Body of pancreas (tissue), 4 donors: ENCODE data around the gene C1orf35. TPM values are rescaled to one million over a fixed set of nuclear protein-coding genes. Genes with fewer than 3 reads are reported as not detected.

Source experiments
- ATAC-seq: fragments of 150-250 bp; one replicate; pipeline ENCODE4 v1.9.1; 2016
- DNase-seq, 4 donors: peaks; one replicate each; pipeline ENCODE4 v3.0.0-alpha.2; 2019
- H3K27ac ChIP-seq, 4 donors: fragments of 200-600 bp; sonication (generic); 1 replicate in 3 of 4; 2 replicates in 1 of 4; pipeline versions ENCODE4 v1.5.1 to v1.6.1; 2016 to 2019; ENCODE audit warnings: mild to moderate bottlenecking in 1 of 4, mixed read lengths in 1 of 4, moderate library complexity in 1 of 4
- H3K27me3 ChIP-seq, 2 donors: fragments of 200-600 bp; sonication (generic); one replicate each; pipeline ENCODE4 v1.6.0; 2016; ENCODE audit warnings: mild to moderate bottlenecking in 1 of 2
- H3K36me3 ChIP-seq, 2 donors: fragments of 200-600 bp; sonication (generic); replicated peaks in 1 of 2; 2 replicates each; pipeline ENCODE4 v1.5.1; 2016; ENCODE audit warnings: low read depth in 2 of 2; ENCODE audit not compliant: insufficient read depth in 1 of 2
- H3K4me1 ChIP-seq: fragments of 200-600 bp; sonication (generic); one replicate; pipeline ENCODE4 v1.6.0; 2016
- H3K4me3 ChIP-seq, 2 donors: fragments of 200-600 bp; sonication (generic); 1 replicate in 1 of 2; 2 replicates in 1 of 2; pipeline ENCODE4 v1.5.1; 2016 to 2019
- H3K9me3 ChIP-seq, 3 donors: fragments of 200-600 bp; sonication (generic); 1 replicate in 2 of 3; 2 replicates in 1 of 3; pipeline ENCODE4 v1.5.1; 2016
- POLR2A ChIP-seq, 3 donors: fragments of 450-650 bp; IDR thresholded peaks; one replicate each; pipeline ENCODE4 v1.6.1; 2016; ENCODE audit warnings: antibody characterized with exemption in 3 of 3, mild to moderate bottlenecking in 2 of 3
- WGBS, 2 donors: methylation state at CpG; one replicate each; pipeline ENCODE4 v1.1.5; 2017; 5-methylcytosine and 5-hydroxymethylcytosine counted together
- intact Hi-C: fragments of 100-400 bp; cut with DNase I; formaldehyde crosslinking; loops from one replicate; pipeline ENCODE4 v1.15.1; 2023
- total RNA-seq, 2 donors: library from RNA; depleted of rRNA; stranded (reverse); fragments of >200 nt; gene quantifications; one replicate each; pipeline ENCODE4 v1.1.0, GENCODE V29; 2016
- TF ChIP-seq, protein P1 (sequence below), 7 experiments: fragments of 450-650 bp in 4 of 7; fragments of 200-600 bp in 3 of 7; sonication (generic) in 3 of 7; IDR thresholded peaks; one replicate each; pipeline ENCODE4 v1.5.1; 2016 to 2019; ENCODE audit warnings: antibody characterized with exemption in 7 of 7

Gene C1orf35
- total RNA-seq, 2 donors from 2014 or later = 10.9 to 71.2 TPM

DNA sequence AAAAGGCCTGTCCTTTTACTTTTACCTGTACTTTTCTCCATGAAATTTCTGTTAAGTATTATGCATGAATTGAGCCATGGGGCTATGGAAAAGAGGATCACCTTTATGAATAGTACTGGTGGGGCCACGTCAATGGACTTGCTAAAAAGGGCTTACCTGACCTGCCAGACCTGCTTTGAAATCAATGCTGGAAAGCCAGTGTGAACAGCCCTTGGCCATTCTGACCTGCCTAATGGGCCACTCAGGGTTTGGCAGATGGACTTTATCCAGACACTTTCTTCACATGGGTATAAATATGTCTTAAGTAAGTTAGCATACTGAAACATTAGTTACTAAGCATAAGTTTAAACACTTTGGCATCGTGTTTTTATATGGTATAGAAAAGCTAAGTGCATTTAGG, 28.6 kb upstream of the C1orf35 start:
- DNase-seq (no peak), ATAC-seq (peak; percentile 8)
- TF ChIP-seq POLR2A (IDR thresholded peaks at IDR 0.05) = no peak
- TF ChIP-seq, protein P1, sequence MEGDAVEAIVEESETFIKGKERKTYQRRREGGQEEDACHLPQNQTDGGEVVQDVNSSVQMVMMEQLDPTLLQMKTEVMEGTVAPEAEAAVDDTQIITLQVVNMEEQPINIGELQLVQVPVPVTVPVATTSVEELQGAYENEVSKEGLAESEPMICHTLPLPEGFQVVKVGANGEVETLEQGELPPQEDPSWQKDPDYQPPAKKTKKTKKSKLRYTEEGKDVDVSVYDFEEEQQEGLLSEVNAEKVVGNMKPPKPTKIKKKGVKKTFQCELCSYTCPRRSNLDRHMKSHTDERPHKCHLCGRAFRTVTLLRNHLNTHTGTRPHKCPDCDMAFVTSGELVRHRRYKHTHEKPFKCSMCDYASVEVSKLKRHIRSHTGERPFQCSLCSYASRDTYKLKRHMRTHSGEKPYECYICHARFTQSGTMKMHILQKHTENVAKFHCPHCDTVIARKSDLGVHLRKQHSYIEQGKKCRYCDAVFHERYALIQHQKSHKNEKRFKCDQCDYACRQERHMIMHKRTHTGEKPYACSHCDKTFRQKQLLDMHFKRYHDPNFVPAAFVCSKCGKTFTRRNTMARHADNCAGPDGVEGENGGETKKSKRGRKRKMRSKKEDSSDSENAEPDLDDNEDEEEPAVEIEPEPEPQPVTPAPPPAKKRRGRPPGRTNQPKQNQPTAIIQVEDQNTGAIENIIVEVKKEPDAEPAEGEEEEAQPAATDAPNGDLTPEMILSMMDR (IDR thresholded peaks at IDR 0.05) = no peak
- Histone ChIP-seq H3K36me3 (no peaks in the 10 kb centered on the region), H3K4me1 (no peaks in the 10 kb centered on the region), H3K27me3 (no peaks in the 10 kb centered on the region), H3K27ac (peak overlapping the region; percentile 18 to 88 (median 76)), H3K4me3 (no peak overlapping the region), H3K9me3 (no peaks in the 10 kb centered on the region)
- intact Hi-C loops = no loop called here
- 68 to 69% methylated on average over 2 of the region's 2 CpGs for WGBS, 2 donors

DNA sequence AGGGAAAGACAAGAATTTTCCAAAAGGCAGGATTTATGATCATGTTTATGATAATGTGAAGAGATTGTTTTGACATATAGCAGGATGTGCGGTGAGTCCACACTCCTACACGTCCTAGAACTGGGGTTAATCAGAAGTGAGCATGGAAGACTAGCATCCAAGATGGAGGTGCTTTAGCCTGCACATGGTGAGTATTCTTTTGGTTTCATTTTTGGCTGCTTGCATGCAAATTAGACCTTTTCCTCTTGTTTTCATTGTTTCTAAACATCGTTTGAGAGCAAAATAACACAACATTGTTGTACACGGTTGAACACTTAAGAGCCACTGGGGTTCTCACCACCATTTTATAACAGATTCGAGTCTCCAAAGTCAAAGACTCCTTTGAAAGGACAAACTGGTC, 22.1 kb upstream of the C1orf35 start:
- ATAC-seq (no peak), DNase-seq (no peak)
- intact Hi-C loops = no loop called here

DNA sequence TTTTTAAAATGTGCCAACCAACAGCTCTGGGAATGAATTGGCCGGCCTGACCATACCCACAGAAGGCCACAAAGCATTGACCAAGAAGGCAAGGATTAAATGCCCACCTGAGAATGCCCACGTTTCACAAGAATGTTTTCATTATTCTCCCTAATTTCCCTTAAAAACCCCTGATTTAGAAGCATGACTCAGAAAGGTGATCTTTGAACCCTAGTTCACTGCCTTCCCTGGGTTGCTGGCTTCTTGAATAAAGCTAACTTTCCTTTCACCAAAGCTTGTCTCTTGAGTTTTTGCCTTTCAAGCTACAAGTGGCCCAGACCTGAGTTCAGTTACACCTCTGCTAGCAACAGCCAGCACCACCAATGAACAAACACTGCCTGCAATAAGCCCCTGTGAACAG, 20.4 kb upstream of the C1orf35 start:
- intact Hi-C loops = no loop called here
- H3K27ac ChIP-seq = no peak overlapping the region
- DNase-seq (no peak), ATAC-seq (no peak)
- H3K4me3 ChIP-seq = no peak overlapping the region
- 63 to 67% methylated on average over 2 of the region's 2 CpGs for WGBS, 2 donors
- H3K27me3 ChIP-seq = no peaks in the 10 kb centered on the region
- H3K36me3 ChIP-seq = no peaks in the 10 kb centered on the region
- TF ChIP-seq, protein P1 (IDR thresholded peaks at IDR 0.05) = no peak
- TF ChIP-seq POLR2A (IDR thresholded peaks at IDR 0.05) = no peak
- no peaks in the 10 kb centered on the region for H3K9me3 ChIP-seq
- H3K4me1 ChIP-seq = no peaks in the 10 kb centered on the region

More for the DNA sequence above, 22.1 kb upstream of the C1orf35 start:
- no peaks in the 10 kb centered on the region for H3K9me3 ChIP-seq
- no peak overlapping the region for H3K4me3 ChIP-seq
- TF ChIP-seq, protein P1 (IDR thresholded peaks at IDR 0.05) = no peak
- no peak for TF ChIP-seq POLR2A (IDR thresholded peaks at IDR 0.05)
- no peaks in the 10 kb centered on the region for H3K36me3 ChIP-seq
- WGBS, 2 donors = 75 to 76% methylated on average over 5 of the region's 5 CpGs
- no peaks in the 10 kb centered on the region for H3K4me1 ChIP-seq
- H3K27me3 ChIP-seq = no peaks in the 10 kb centered on the region
- H3K27ac ChIP-seq = no peak overlapping the region

DNA sequence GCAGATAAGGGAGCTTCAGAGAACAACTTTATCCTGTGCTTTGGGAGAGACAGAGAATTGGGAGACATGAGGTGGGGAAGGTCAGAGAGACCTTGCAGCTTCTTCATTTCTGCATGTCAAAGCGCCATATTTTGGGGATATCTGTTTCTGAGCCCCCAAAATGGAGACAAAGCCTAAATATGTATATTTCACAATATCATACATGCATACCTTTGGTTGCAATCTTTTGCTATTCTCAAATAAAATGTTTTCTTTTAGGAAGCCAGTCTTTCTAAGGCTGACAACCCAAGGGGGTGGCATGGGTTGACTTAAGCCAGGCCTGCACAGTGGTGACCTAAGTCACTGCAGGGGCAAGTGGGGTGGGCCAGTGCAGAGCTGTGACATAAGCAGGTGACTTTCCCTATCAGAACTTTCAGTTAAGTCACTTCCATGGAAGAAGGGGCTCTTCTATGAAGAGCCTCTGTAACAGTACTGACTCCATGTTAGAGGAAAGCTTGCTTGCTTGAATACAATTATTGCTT, 19.9 kb upstream of the C1orf35 start:
- H3K9me3 ChIP-seq = no peaks in the 10 kb centered on the region
- no peaks in the 10 kb centered on the region for H3K27me3 ChIP-seq
- H3K27ac ChIP-seq = no peak overlapping the region
- H3K4me3 ChIP-seq = no peak overlapping the region
- H3K4me1 ChIP-seq = no peaks in the 10 kb centered on the region
- H3K36me3 ChIP-seq = no peaks in the 10 kb centered on the region
- intact Hi-C loops = no loop called here
- TF ChIP-seq, protein P1 (IDR thresholded peaks at IDR 0.05) = no peak
- TF ChIP-seq POLR2A (IDR thresholded peaks at IDR 0.05) = no peak
- DNase-seq (no peak), ATAC-seq (no peak)
- 76 to 88% methylated on average over 1 of the region's 1 CpG for WGBS, 2 donors

DNA sequence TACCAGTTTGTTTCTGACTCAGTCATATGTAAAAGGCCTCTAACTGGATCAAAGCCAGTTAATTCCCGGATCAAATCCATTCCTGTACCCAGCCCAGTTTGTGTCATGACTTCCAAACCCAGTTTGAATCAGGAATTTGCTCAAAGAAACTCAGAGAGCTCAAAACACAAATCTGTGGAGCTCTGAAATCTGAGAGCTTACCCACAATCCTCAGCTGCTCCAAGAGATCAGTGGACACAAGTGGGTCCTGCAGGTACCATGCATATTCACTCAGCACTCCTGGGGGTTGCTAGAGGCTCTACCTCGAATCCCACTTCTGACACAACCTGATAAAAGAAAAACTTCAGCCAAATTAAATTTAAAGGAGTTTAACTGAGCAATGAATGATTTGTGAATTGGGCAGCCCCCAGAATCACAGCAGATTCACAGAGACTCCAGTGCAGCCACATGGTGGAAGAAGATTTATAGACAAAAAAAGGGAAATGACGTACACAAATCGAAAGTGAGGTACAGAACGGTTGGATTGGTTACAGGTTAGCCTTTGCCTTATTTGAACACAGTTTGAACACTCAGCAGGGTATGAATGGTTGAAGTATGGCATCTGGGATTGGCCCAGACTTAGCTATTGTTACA, 17.8 kb upstream of the C1orf35 start:
- Histone ChIP-seq H3K4me3 (no peak overlapping the region), H3K27me3 (no peaks in the 10 kb centered on the region), H3K9me3 (no peaks in the 10 kb centered on the region), H3K36me3 (no peaks in the 10 kb centered on the region), H3K27ac (no peak overlapping the region), H3K4me1 (no peaks in the 10 kb centered on the region)
- WGBS, 2 donors = 61 to 66% methylated on average over 5 of the region's 5 CpGs
- TF ChIP-seq, protein P1 (IDR thresholded peaks at IDR 0.05) = no peak
- no peak for TF ChIP-seq POLR2A (IDR thresholded peaks at IDR 0.05)
- ATAC-seq (no peak), DNase-seq (no peak)
- intact Hi-C loops = no loop called here
